ENCODE measurements around the gene KCNF1.

DNA sequence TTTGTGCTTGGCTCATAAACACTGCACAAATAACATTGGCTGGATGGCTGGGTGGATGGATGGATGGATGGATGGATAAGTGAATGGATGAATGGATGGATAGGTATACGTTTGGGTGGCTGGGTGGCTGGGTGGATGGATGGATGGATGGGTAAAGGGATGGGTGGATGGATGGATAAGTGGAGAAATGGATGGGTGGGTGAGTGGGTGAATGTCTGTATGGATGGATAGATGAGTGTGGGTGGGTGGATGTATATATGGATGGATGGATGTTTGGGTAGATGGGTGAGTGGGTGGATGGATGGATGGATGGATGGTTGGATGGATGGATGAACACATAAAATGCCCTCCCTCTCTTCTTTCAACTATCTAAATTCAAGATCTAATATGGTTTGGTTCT lies 38.1 kb downstream of the KCNF1 start:
- TF ChIP-seq, protein P1, sequence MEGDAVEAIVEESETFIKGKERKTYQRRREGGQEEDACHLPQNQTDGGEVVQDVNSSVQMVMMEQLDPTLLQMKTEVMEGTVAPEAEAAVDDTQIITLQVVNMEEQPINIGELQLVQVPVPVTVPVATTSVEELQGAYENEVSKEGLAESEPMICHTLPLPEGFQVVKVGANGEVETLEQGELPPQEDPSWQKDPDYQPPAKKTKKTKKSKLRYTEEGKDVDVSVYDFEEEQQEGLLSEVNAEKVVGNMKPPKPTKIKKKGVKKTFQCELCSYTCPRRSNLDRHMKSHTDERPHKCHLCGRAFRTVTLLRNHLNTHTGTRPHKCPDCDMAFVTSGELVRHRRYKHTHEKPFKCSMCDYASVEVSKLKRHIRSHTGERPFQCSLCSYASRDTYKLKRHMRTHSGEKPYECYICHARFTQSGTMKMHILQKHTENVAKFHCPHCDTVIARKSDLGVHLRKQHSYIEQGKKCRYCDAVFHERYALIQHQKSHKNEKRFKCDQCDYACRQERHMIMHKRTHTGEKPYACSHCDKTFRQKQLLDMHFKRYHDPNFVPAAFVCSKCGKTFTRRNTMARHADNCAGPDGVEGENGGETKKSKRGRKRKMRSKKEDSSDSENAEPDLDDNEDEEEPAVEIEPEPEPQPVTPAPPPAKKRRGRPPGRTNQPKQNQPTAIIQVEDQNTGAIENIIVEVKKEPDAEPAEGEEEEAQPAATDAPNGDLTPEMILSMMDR (conservative IDR thresholded peaks at IDR 0.05; ENCODE audit: low read length) = no peak
- TF ChIP-seq EZH2phosphoT487 (IDR thresholded peaks at IDR 0.05; ENCODE audit: borderline replicate concordance, low read depth, low read length) = no peak

Measured in OCI-LY7 (cell line).